Colonic mucosa (tissue), 2 donors: ENCODE results near the gene GGCT. TPM values are rescaled to one million over a fixed set of nuclear protein-coding genes. Genes with fewer than 3 reads are reported as not detected.

Source experiments
- total RNA-seq, 2 donors: library from RNA; stranded (reverse); fragmentation: NEBNext Ultra II Directional in 1 of 2; extraction: Animal tissue kit (Norgen Biotek cat#: 25700) in 1 of 2; gene quantifications; one replicate each; pipeline ENCODE4 v1.2.1, GENCODE V29; 2021
- donor health status: DM: no; HTN: no; CAD: no.
- donor health status: DM: no; HTN: no; CAD: no.

Gene GGCT
- total RNA-seq, 2 donors from 2014 or later = 42.5 to 103 TPM

Other genes starting within 250 kb of the GGCT start
- gene ZNRF2, start 220.2 kb downstream of the GGCT start, total RNA-seq = 10 to 100 TPM; 42.4 to 45.9 TPM
- 10 to 100 TPM in 1 of 2 donors, 1 to 10 TPM in 1; 9.5 to 14.0 TPM for gene NOD1, start 26.0 kb downstream of the GGCT start, total RNA-seq
- 100 to 1,000 TPM in 1 of 2 donors, 10 to 100 TPM in 1; 90.9 to 144 TPM for gene GARS1, start 90.0 kb upstream of the GGCT start, total RNA-seq
- gene CRHR2, start 177.6 kb upstream of the GGCT start, total RNA-seq = under 1 TPM in 1 of 2 donors, not detected in 1; 0.16 TPM
- 1 to 10 TPM; 2.3 to 6.0 TPM for gene INMT, start 247.3 kb upstream of the GGCT start, total RNA-seq